HEK293T (cell line): ENCODE data around the gene RHOBTB3.

Experiments used
- ARNT ChIP-seq: fragments of 450-650 bp; IDR thresholded peaks from 2 replicates; pipeline ENCODE4 v1.6.1; 2017; ENCODE audit warnings: mild to moderate bottlenecking
- BHLHE40 ChIP-seq: fragments of 450-650 bp; IDR thresholded peaks from 2 replicates; pipeline ENCODE4 v1.6.1; 2016; ENCODE audit warnings: mild to moderate bottlenecking, moderate library complexity, borderline replicate concordance
- FOXK2 ChIP-seq: fragments of 450-650 bp; IDR thresholded peaks from 2 replicates; pipeline ENCODE4 v1.6.1; 2016; ENCODE audit warnings: mild to moderate bottlenecking
- HDGF ChIP-seq: fragments of 450-650 bp; IDR thresholded peaks from 2 replicates; pipeline ENCODE4 v1.6.1; 2017; ENCODE audit warnings: antibody characterized with exemption, borderline replicate concordance
- NFRKB ChIP-seq: fragments of 450-650 bp; IDR thresholded peaks from 2 replicates; pipeline ENCODE4 v1.6.1; 2016; ENCODE audit warnings: mild to moderate bottlenecking, moderate library complexity
- SP1 ChIP-seq: fragments of 450-650 bp; IDR thresholded peaks from 2 replicates; pipeline ENCODE4 v1.6.1; 2017
- ZNF384 ChIP-seq: fragments of 450-650 bp; IDR thresholded peaks from 2 replicates; pipeline ENCODE4 v1.6.1; 2016

- TF ChIP-seq ARNT (no peak), SP1 (no peak), BHLHE40 (no peak), HDGF (no peak), FOXK2 (no peak), NFRKB (no peak), ZNF384 (no peak)
Observed at GRCh38 chr5:95720094-95720786, 10.9 kb upstream of the RHOBTB3 start.
